AG10803 (cell line): ENCODE measurements around the gene SPECC1L.

Experiments
- DNase-seq: peaks from one replicate; pipeline ENCODE4 v3.0.0; 2010; ENCODE audit warnings: low read depth
- H3K4me3 ChIP-seq: 2 replicates; pipeline ENCODE4 v1.5.1; 2011; ENCODE audit warnings: mild to moderate bottlenecking, low read length, control low read depth
- CTCF ChIP-seq: conservative IDR thresholded peaks from 2 replicates; pipeline ENCODE4 v1.5.1; 2011; ENCODE audit warnings: mild to moderate bottlenecking, low read length, control low read depth, inconsistent platforms

SPECC1L gene

GRCh38 chr22:24270556-24271385 lies at the start of gene SPECC1L:
Gene SPECC1L (plus strand): TSS chr22:24270831. CDS start chr22:24302232, 31,401 bp downstream.
- peak; percentile 89 for DNase-seq
- H3K4me3 ChIP-seq: peak within 1 kb of the TSS; percentile 99
- no peak for TF ChIP-seq CTCF

DNA sequence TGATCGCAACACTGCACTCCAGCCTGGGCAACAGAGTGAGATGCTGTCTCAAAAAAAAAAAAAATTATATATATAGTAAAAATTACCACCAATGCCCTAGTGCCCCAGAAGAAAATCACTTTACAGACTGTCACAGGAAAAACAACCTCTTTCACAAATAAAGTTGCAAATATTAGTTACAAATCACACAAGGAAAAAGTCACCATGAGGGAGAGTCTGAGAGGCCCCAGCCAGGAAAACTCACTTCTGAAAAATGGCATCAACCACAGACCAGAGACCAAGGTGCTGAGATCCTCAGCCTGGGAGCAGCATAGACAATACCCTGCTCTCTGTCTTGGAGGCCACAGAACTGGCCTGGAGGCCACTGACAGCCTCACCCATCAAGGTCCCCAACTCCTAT lies 46.2 kb upstream of the SPECC1L start:
- H3K4me3 ChIP-seq: no peak overlapping the region
- no peak for TF ChIP-seq CTCF

GRCh38 chr22:24225044-24225601 lies 45.5 kb upstream of the SPECC1L start:
- DNase-seq: no peak
- TF ChIP-seq CTCF: no peak
- H3K4me3 ChIP-seq: no peak overlapping the region

More for the DNA sequence above, 46.2 kb upstream of the SPECC1L start:
- no peak for DNase-seq

- H3K4me3 ChIP-seq: no peak overlapping the region
- no peak for DNase-seq
- TF ChIP-seq CTCF: no peak
Observed at GRCh38 chr22:24225951-24226350, 44.7 kb upstream of the SPECC1L start.

DNA sequence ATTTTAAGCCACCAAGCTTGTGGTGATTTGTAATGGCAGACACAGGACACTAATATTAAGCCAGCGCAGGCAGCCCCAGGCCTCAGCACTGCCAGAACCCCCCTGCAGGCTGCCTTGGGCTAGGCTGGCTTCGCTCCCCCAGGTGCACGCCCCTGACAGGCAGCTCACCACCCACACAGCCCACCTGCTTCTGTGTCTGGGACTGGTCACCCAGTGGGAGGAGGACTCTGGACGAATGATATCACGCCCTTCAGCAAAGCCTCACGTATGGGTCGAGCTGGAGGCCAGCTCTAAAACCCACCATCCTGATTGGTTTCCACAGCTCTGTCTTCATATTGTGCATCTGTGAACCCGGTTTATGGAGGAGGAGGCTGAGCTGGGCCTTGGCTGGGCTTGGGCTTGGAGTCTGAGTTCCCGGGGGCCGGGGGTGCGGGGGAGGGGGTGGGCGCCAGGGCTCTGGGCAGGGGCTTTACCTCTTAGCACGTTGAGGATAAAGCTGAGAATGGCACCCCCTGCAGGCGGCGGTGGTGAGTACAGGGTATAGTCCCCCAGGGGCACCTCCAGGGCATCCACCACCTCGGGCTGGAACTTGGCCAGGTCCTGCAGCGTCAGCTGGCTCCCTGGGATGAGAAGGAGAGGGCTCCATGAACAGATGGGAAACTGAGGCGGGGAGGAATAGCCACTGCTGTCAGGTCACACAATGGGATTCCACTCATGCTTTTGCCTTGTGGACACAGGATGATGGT lies 39.5 kb upstream of the SPECC1L start:
- DNase-seq: no peak
- TF ChIP-seq CTCF: peak; percentile 18; the same call in 1 of the 2 replicates
- H3K4me3 ChIP-seq: no peak overlapping the region

- no peak for DNase-seq
- TF ChIP-seq CTCF: no peak
Observed at GRCh38 chr22:24231706-24232105, 38.9 kb upstream of the SPECC1L start.

GRCh38 chr22:24232124-24232523 lies 38.5 kb upstream of the SPECC1L start:
- no peak for DNase-seq
- TF ChIP-seq CTCF: no peak
- H3K4me3 ChIP-seq: no peak overlapping the region

More at GRCh38 chr22:24231706-24232105, 38.9 kb upstream of the SPECC1L start:
- no peak overlapping the region for H3K4me3 ChIP-seq
